Measurements from ENCODE around the gene NMB. TPM values are rescaled to one million over a fixed set of nuclear protein-coding genes. Genes with fewer than 3 reads are reported as not detected.

NMB gene
- total and polyA plus RNA-seq, 2 of the 13 experiments (the other 11 are each of a cell fraction or from before 2014, with no cell fraction given): 10.4 to 25.4 TPM

- TF ChIP-seq MBD4 (IDR thresholded peaks at IDR 0.05; ENCODE audit: borderline replicate concordance, low read length): no peak
- TF ChIP-seq THAP11 (CRISPR knock-in tag; IDR thresholded peaks at IDR 0.05): peak; percentile 58
- TF ChIP-seq CTCF (CRISPR knock-in tag; IDR thresholded peaks at IDR 0.05): peak; percentile 80
- TF ChIP-seq HIC2 (CRISPR knock-in tag; IDR thresholded peaks at IDR 0.05; ENCODE audit: low read depth): peak; percentile 53; the same call in 1 of the 2 replicates
- no peak for TF ChIP-seq ZBTB33 (CRISPR knock-in tag; IDR thresholded peaks at IDR 0.05)
- TF ChIP-seq REST (IDR thresholded peaks at IDR 0.05; ENCODE audit: borderline replicate concordance in 1 of 2, low read depth in 1 of 2, low read length in 2 of 2): peak in 1 of 2 experiments; percentile 36; a peak in 1 of 4 replicates
- no peak for TF ChIP-seq ZNF615 (CRISPR knock-in tag; IDR thresholded peaks at IDR 0.05; ENCODE audit: borderline replicate concordance)
- TF ChIP-seq ETV6 (CRISPR knock-in tag; conservative IDR thresholded peaks at IDR 0.05): no peak
- TF ChIP-seq MXI1 (IDR thresholded peaks at IDR 0.05; ENCODE audit: borderline replicate concordance, low read depth, low read length): peak; percentile 79; the same call in 1 of the 3 replicates
- no peak for TF ChIP-seq TCF7L2 (IDR thresholded peaks at IDR 0.05; ENCODE audit: low read depth, low read length)
- TF ChIP-seq HDAC1 (CRISPR knock-in tag; IDR thresholded peaks at IDR 0.05): peak; percentile 22; the same call in 1 of the 2 replicates
- peak; percentile 71 for TF ChIP-seq CHD2 (IDR thresholded peaks at IDR 0.05; ENCODE audit: low read depth, low read length)
- TF ChIP-seq ZFP91 (CRISPR knock-in tag; IDR thresholded peaks at IDR 0.05; ENCODE audit: borderline replicate concordance): peak; percentile 36; the same call in 1 of the 2 replicates
- TF ChIP-seq KDM1A (CRISPR knock-in tag; IDR thresholded peaks at IDR 0.05): no peak
- 0 out of 2 replicates have a peak, but pooled peaks have one; percentile 21 for TF ChIP-seq KLF9 (CRISPR knock-in tag; IDR thresholded peaks at IDR 0.05; ENCODE audit: low read depth)
Observed at GRCh38 chr15:84658080-84658787, at the start of gene NMB (continued).
